ENCODE measurements around the gene ZNF555. TPM values are rescaled to one million over a fixed set of nuclear protein-coding genes. Genes with fewer than 3 reads are reported as not detected.
"Not testable (repeated sequence)": the region's sequence is repeated elsewhere in the genome, so short reads cannot be mapped to it uniquely, and the experiment has no call there.

Gene ZNF555
- total RNA-seq = 7.7 TPM
- long read RNA-seq, full-length matches to known transcripts = 5 of 9 reads
- long read RNA-seq, partial matches to known transcripts = 0 of 9 reads
- long read RNA-seq, other reads (novel, unspliced or antisense) = 4 of 9 reads

DNA sequence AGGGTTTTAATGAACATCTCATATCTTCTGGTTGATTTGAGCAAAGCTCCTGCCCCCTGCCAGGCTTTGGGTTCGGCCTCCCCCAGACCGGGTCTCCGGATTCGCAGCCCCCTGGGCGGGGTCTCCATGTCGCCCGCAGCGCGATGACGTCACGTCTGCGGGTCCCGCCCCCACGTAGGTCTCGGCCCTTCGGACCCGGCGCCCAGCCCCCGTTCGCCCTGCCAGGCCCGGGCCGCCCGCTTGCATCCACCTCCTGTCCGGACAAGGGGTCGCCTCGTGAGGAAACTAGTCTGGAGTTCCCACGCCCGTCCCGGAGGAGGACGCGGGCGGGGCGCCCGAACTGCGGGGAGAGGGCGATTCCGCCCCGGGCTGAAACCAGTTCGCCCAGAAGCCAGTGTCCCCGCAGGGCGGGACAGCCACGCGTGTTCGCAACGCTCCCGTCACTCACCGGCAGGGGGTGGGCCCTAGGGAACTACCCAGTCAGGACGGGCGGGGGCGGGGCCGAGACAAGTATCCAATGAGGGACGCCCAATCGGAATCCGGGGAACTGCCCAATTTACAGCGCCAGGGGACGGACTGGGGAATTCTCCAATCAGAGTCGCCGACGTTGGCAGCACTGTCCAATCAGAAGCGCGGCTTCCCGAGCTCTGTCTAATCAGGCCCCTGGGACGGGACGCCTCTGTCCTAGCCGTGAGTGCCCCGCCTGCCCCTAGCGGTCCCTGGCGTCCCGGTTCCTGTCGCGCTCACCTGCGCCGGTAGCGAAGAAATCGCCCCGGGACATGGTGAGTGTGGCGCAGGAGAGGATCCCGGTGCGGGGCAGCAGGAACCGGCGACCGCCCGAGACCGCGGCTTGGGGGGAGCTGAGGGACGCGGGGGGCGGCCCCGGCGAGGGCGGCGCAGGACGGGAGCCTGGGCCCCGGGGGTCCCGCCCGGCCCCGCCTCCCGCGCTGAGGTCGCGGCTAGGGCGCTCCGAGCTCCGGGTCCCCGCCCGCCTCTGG is at the start of gene ZNF555:
Gene ZNF555 (plus strand): TSS at position 682 of the 998 bp plus-strand sequence. CDS start 98 bp downstream, at position 780.
- H3K9me3 ChIP-seq = peaks cover 32% of the 10 kb centered on the region
- peaks cover 17% of the 10 kb centered on the region for H3K4me1 ChIP-seq
- peak; percentile 100 for DNase-seq
- intact Hi-C loops (cut with DNase I) = no loop called here
- peak within 1 kb of the TSS; percentile 91 for H3K27ac ChIP-seq
- ATAC-seq = peak; percentile 99
- H3K36me3 ChIP-seq = no peaks in the 10 kb centered on the region
- peak within 1 kb of the TSS; percentile 80 for H3K4me3 ChIP-seq
- H3K27me3 ChIP-seq (ENCODE audit: low read depth) = no peaks in the 10 kb centered on the region
- TF ChIP-seq CTCF (IDR thresholded peaks at IDR 0.05) = peak; percentile 58

DNA sequence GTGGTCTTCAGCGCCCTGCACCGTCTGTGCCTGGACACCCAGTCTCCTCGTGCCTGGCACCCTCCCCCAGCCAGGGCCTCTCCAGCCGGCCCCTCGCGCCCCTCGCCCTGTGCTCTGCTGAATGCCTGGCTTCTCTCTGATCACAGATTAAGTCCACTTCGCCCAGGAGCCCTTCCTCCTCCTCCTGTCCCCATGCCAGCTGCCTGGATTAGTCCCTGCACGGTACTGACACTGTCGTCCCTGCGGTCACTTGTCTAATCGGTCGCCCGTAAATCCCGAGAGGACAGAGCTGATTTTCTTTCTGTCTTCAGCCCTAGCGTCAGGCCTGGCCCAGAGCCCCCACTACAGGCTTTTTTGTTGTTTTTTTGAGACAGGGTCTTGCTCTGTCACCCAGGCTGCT is 49.4 kb upstream of the ZNF555 start:
- Histone ChIP-seq H3K9me3 (no peaks in the 10 kb centered on the region), H3K27me3 (ENCODE audit: low read depth) (no peaks in the 10 kb centered on the region), H3K27ac (no peak overlapping the region), H3K4me3 (no peak overlapping the region), H3K36me3 (peaks cover 35% of the 10 kb centered on the region), H3K4me1 (no peaks in the 10 kb centered on the region)
- intact Hi-C loops (cut with DNase I) = no loop called here
- no peak for ATAC-seq
- DNase-seq = no peak
- TF ChIP-seq CTCF (IDR thresholded peaks at IDR 0.05) = no peak

- H3K4me1 ChIP-seq = not testable (repeated sequence)
- peaks cover 40% of the 10 kb centered on the region for H3K36me3 ChIP-seq
Observed at GRCh38 chr19:2792666-2793065, 48.6 kb upstream of the ZNF555 start.

GRCh38 chr19:2793126-2793525 is 48.1 kb upstream of the ZNF555 start:
- Histone ChIP-seq H3K4me1 (no peaks in the 10 kb centered on the region), H3K27me3 (ENCODE audit: low read depth) (no peaks in the 10 kb centered on the region), H3K9me3 (no peaks in the 10 kb centered on the region), H3K27ac (no peak overlapping the region), H3K36me3 (peaks cover 44% of the 10 kb centered on the region), H3K4me3 (no peak overlapping the region)
- TF ChIP-seq CTCF (IDR thresholded peaks at IDR 0.05) = no peak
- DNase-seq = no peak
- intact Hi-C loops (cut with DNase I) = no loop called here
- ATAC-seq = no peak

More at GRCh38 chr19:2792666-2793065, 48.6 kb upstream of the ZNF555 start:
- intact Hi-C loops (cut with DNase I); DNase-seq; ATAC-seq; H3K9me3 ChIP-seq; H3K27me3 ChIP-seq (ENCODE audit: low read depth); H3K4me3 ChIP-seq; H3K27ac ChIP-seq: not testable (repeated sequence)

GRCh38 chr19:2793577-2793976 is 47.7 kb upstream of the ZNF555 start:
- H3K4me3 ChIP-seq = no peak overlapping the region
- no peaks in the 10 kb centered on the region for H3K4me1 ChIP-seq
- H3K9me3 ChIP-seq = no peaks in the 10 kb centered on the region
- peaks cover 48% of the 10 kb centered on the region for H3K36me3 ChIP-seq
- H3K27me3 ChIP-seq (ENCODE audit: low read depth) = no peaks in the 10 kb centered on the region
- no peak overlapping the region for H3K27ac ChIP-seq
- ATAC-seq (no peak), DNase-seq (no peak)
- intact Hi-C loops (cut with DNase I) = no loop called here
- TF ChIP-seq CTCF (IDR thresholded peaks at IDR 0.05) = no peak

All from lower lobe of right lung (tissue), 2 donors.